Stimulated activated CD4-positive, alpha-beta T cell treated with anti-CD3 and anti-CD28 coated beads, Interleukin-1b, Interleukin-23, amount 100 ng/mL, for 1 hour (primary cell): ENCODE results near the gene DGCR6.
"Not testable (repeated sequence)": the region's sequence is repeated elsewhere in the genome, so short reads cannot be mapped to it uniquely, and the experiment has no call there.

Source experiments
- DNase-seq, 2 donors: peaks; one replicate each; pipeline ENCODE4 v3.0.0-alpha.2; 2020; ENCODE audit warnings: low read depth in 2 of 2

Gene DGCR6

GRCh38 chr22:18905540-18906409 lies at the start of gene DGCR6:
Gene DGCR6 (plus strand): TSS chr22:18906320. CDS start chr22:18906375, 55 bp downstream.
- no peak for DNase-seq

- DNase-seq = not testable (repeated sequence)
These were observed 46.8 kb upstream of the DGCR6 start for GRCh38 chr22:18859314-18859713.

- peak in 1 of 2 donors; percentile 11 for DNase-seq
These were observed 24.9 kb upstream of the DGCR6 start for GRCh38 chr22:18881260-18881659.

- DNase-seq = not testable (repeated sequence)
These were observed 21.7 kb upstream of the DGCR6 start for GRCh38 chr22:18884465-18884864.

- no peak for DNase-seq
These were observed 18.0 kb upstream of the DGCR6 start for GRCh38 chr22:18888115-18888514.

GRCh38 chr22:18890510-18891192 lies 15.5 kb upstream of the DGCR6 start:
- not testable (repeated sequence) for DNase-seq

GRCh38 chr22:18893775-18894174 lies 12.3 kb upstream of the DGCR6 start:
- not testable (repeated sequence) for DNase-seq

GRCh38 chr22:18896037-18896657 lies 10.0 kb upstream of the DGCR6 start:
- not testable (repeated sequence) for DNase-seq

- not testable (repeated sequence) for DNase-seq
These were observed 258 bp downstream of the DGCR6 start for GRCh38 chr22:18906410-18906745.

- no peak for DNase-seq
These were observed 776 bp downstream of the DGCR6 start for GRCh38 chr22:18906896-18907295.

- DNase-seq = no peak
These were observed 3.4 kb downstream of the DGCR6 start for GRCh38 chr22:18909556-18909955.

- not testable (repeated sequence) for DNase-seq
These were observed 5.4 kb downstream of the DGCR6 start for GRCh38 chr22:18911535-18911934.

GRCh38 chr22:18912264-18912946 lies 6.3 kb downstream of the DGCR6 start:
- DNase-seq = not testable (repeated sequence)

- not testable (repeated sequence) for DNase-seq
These were observed 8.4 kb downstream of the DGCR6 start for GRCh38 chr22:18914558-18914957.

GRCh38 chr22:18915550-18915949 lies 9.4 kb downstream of the DGCR6 start:
- DNase-seq = not testable (repeated sequence)

GRCh38 chr22:18917818-18918217 lies 11.7 kb downstream of the DGCR6 start:
- not testable (repeated sequence) for DNase-seq

GRCh38 chr22:18920257-18920902 lies 14.3 kb downstream of the DGCR6 start:
- DNase-seq = not testable (repeated sequence)

GRCh38 chr22:18925368-18926064 lies 19.4 kb downstream of the DGCR6 start:
- no peak for DNase-seq

GRCh38 chr22:18927020-18927419 lies 20.9 kb downstream of the DGCR6 start:
- no peak for DNase-seq

- DNase-seq = no peak
These were observed 21.5 kb downstream of the DGCR6 start for GRCh38 chr22:18927573-18927972.

GRCh38 chr22:18929459-18929858 lies 23.3 kb downstream of the DGCR6 start:
- no peak for DNase-seq
